HPDE6-E6E7 (cell line): ENCODE measurements around the gene RDH16.
"Not testable (repeated sequence)": the region's sequence is repeated elsewhere in the genome, so short reads cannot be mapped to it uniquely, and the experiment has no call there.

Experiments
- DNase-seq: peaks from one replicate; pipeline ENCODE4 v3.0.0; 2011; ENCODE audit warnings: missing footprints; ENCODE audit errors: extremely low spot score

RDH16 gene

DNA sequence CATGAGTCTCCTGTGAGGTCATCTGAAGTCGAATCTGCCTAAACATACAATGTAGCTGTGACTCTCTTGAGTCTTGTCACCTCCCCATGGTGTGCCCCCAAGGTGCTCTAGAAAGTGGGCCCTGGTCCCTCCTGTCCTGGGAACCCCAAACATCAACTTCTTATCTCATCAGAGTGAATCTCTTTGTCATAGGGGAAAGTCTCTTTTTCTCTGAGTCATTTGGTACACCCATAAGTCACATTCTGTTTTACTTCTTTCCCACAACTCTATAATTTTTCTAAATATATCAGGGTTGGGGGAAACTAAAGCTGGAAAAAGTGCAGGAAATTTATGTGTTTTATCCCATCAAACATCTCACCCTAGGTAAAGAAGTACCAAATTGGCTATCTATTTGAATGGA is 36.1 kb downstream of the RDH16 start:
- DNase-seq: no peak

DNA sequence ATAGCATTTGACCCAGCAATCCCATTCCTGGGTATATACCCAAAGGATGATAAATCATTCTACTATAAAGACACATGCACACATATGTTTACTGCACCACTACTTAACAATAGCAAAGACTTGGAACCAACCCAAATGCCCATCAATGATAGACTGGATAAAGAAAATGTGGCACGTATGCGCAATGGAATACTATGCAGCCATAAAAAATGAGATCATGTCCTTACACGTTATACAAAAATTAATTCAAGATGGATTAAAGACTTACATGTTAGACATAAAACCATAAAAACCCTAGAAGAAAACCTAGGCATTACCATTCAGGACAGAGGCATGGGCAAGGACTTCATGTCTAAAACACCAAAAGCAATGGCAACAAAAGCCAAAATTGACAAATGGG is 39.3 kb downstream of the RDH16 start:
- not testable (repeated sequence) for DNase-seq

DNA sequence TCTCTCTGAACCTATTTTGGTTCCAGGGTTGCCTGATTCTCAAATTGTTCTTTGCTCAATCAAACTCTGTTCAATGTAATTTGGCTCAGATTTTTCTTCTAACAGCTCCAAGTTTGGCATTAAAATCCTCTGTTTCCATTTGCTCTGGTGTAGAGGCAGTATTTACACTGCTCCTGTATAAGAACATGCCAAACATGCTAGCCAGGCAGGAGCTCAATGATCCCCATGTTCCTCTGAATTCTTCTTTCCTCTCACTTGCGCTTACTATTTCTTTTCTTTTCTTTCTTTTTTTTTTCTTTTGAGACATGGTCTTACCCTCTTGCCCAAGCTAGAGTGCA is 40.4 kb downstream of the RDH16 start:
- DNase-seq: no peak

DNA sequence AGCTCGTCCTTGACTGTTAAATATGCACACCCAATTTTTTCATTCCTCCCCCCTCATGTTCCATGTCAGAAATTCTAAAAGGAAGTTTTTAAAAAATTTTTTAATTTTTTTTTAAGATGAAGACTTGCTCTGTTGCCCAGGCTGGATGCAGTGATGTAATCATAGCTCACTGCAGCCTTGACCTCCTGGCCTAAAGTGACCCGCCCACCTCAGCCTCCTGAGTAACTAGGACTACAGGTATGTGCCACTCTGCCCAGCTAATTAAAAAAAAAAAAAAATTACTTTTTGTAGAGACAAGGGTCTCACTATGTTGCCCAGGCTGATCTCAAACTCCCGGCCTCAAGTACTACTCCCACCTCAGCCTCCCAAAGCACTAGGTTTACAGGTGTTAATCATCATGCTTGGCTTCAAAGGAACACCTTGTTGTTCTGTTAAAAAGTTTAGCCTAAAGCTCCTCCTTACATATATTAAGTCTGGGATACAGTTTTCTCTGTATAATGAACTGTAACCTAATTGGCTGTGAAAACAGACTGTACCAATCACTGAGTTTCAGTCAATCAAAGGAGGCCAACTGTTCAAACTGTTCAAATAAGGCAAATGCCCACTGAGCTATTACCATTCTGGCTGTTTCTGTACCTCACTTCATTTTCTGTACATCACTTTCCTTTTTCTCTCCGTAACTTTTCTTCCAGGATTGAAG is 41.0 kb downstream of the RDH16 start:
- no peak for DNase-seq

DNA sequence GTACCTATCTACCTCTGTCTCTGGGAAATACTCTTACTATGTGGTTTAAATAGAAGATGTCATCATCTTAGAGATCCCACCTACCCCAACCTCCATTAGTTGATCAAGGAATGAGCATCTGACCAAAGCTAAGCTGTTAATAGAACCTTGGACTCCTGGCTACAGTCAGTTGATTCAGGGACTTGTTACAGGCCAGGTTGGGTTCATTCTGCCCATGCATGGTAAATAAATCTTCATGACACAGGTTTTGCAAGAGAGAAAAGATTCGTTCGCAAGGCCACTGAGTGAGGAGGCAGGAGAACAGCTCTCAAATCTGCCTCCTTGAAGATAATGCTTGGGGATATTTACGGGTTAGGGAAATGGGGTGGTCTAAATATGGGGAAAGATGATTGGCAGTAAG is 42.7 kb downstream of the RDH16 start:
- no peak for DNase-seq

DNA sequence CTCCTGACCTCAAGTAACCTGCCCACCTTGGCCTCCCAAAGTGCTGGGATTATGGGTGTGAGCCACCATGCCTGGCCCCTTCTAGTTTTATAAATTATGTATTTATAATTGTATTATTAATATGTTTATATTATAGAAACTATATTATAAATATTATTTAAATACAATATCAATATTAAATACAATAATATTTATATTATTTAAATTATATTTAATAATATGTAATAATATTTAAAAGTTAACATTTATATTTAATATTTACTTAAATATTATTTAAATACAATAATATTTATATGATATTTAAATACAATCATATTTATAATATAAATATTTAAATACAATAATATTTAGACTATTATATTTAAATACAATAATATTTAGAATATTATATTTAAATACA is 43.2 kb downstream of the RDH16 start:
- DNase-seq: no peak

DNA sequence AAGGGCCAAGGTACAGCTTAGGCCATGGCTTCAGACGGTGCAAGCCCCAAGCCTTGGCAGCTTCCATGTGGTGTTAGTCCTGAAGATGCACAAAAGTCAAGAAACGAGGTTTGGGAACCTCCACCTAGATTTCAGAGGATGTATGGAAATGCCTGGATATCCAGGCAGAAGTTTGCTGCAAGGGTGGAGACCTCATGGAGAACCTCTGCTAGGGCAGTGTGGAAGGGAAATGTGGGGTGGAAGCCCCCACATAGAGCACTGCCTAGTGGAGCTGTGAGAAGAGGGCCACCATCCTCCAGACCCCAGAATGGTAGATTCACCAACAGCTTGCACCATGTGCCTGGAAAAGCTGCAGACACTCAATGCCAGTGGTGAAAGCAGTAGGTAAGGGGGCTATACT is 48.0 kb downstream of the RDH16 start:
- DNase-seq: not testable (repeated sequence)

DNA sequence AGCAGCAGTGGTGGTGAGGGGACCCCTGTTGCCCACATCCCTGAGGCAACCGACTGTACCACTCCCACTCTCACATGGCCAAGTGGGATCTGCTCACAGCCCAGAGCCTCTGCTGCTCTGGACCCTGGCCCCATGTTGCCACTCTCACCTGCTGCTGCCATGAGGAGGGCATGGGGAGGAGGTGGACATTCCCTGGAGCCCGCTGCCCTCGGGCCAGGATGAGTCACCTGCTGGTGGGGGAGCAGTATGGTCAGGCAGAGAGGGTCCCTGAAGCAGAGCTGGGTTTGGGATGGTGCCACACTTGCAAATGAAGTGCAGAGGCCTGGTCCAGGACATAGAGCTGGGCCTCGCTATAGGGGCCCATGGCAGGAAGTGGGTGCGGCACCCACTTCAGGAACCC is 49.3 kb downstream of the RDH16 start:
- DNase-seq: no peak

DNA sequence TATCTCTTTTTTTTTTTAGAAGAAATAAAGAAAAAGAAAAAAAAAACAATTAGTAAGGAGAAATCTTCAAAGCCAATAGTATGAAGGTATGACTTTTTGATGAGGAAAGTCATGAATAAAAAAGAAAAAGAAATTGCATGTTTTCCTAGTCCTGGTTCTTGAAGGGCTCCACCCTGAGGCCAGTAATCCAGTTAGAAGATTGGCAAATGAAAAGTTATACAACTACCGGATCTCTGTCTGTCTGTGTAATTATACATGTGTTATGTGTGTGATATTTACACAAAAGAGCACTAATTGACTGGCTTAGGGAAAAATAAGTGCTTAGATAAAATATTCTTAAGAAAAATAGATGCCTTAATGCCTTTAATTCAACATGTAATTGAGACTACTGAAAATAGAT is 51.6 kb downstream of the RDH16 start:
- DNase-seq: no peak

DNA sequence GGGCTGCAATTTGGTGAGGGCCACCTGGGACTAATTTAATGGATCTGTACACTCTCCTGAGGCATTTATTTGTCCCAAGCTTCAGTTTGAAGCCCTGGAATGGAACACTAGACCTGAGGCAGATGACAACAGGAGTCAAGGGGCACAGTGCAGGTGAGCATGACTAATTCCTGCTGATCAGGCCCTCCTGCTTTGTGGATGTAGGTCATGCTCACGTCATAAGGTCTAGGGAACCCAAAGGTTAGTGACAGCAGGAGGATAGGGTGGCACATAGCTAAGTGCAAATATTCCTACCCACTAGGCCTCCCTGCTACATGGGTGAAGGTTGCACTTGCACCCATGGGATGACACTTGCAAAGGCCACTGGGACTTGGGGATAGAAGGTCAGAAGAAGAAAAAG is 54.0 kb downstream of the RDH16 start:
- no peak for DNase-seq
